HCT116 (cell line): Measurements from ENCODE around the gene SH3RF2. TPM values are rescaled to one million over a fixed set of nuclear protein-coding genes. Genes with fewer than 3 reads are reported as not detected.

Source experiments
- ATAC-seq: fragments of 200-7000 bp; cut with Tn5 transposase; 2 replicates; pipeline ENCODE4 v1.9.1; 2020; ENCODE audit warnings: mild to moderate bottlenecking, moderate library complexity
- BruUV-seq: library from RNA; stranded (reverse); fragments of 400-500 nt; replicated peaks from 2 replicates; lab custom pipeline; 2021; lab: Mats Ljungman, UMichigan
- CTCF ChIA-PET: fragments of 300-600 bp; sonication (Branson Sonifier 250); formaldehyde crosslinking; loops from one replicate; lab custom pipeline; 2021; ENCODE audit warnings: antibody characterized with exemption; lab: Charles Lee
- POLR2A ChIA-PET: fragments of 300-600, 350-600 bp; sonication (Branson Sonifier 250); formaldehyde crosslinking; loops from one replicate; lab custom pipeline; 2021; ENCODE audit warnings: antibody characterized with exemption; lab: Charles Lee
- RAD21 ChIA-PET, 2 experiments: fragments of 300-600 bp; sonication (Branson Sonifier 250); formaldehyde crosslinking; loops; one replicate each; lab custom pipeline; 2023; ENCODE audit warnings: low total read pairs in 2 of 2; ENCODE audit not compliant: uncharacterized antibody in 2 of 2, unreplicated experiment in 2 of 2, low non-redundant PET in 1 of 2; lab: Charles Lee
- DNase-seq: peaks from one replicate; pipeline ENCODE4 v3.0.0-alpha.2; 2010; ENCODE audit warnings: low read depth, low spot score
- H2AFZ ChIP-seq: fragments of 200-600 bp; shearing (Covaris generic), sonication (generic); 2 replicates; pipeline ENCODE4 v1.6.1; 2017; ENCODE audit warnings: low read depth, mixed run types, mixed read lengths, antibody characterized with exemption, low read length; ENCODE audit not compliant: poor library complexity, severe bottlenecking
- H3K27ac ChIP-seq: 2 replicates; pipeline ENCODE4 v1.5.1; 2012; ENCODE audit warnings: low read depth, low read length
- H3K27me3 ChIP-seq: fragments of 200-600 bp; sonication (generic); 2 replicates; pipeline ENCODE4 v1.6.1; 2016; ENCODE audit warnings: mixed run types, low read length, mixed read lengths; ENCODE audit not compliant: insufficient read depth
- H3K36me3 ChIP-seq, 2 experiments: fragments of 200-500 bp in 1 of 2; fragments of 200-600 bp in 1 of 2; sonication (Bioruptor generic) in 1 of 2; sonication (generic) in 1 of 2; 2 replicates each; pipeline versions ENCODE4 v1.5.1 to v1.6.1; 2014 to 2016; ENCODE audit warnings: low read length in 2 of 2, inconsistent platforms in 1 of 2, mixed read lengths in 1 of 2, mixed run types in 1 of 2; ENCODE audit not compliant: insufficient read depth in 2 of 2, control insufficient read depth in 1 of 2
- H3K4me1 ChIP-seq, 2 experiments: fragments of 200-600 bp in 1 of 2; sonication (generic) in 1 of 2; 2 replicates each; pipeline versions ENCODE4 v1.5.1 to v1.6.1; 2012 to 2017; ENCODE audit warnings: low read length in 2 of 2, inconsistent platforms in 1 of 2, mild to moderate bottlenecking in 1 of 2, mixed read lengths in 1 of 2, mixed run types in 1 of 2, moderate library complexity in 1 of 2; ENCODE audit not compliant: insufficient read depth in 2 of 2, control insufficient read depth in 1 of 2
- H3K4me2 ChIP-seq: fragments of 200-600 bp; sonication (generic); 2 replicates; pipeline ENCODE4 v1.6.1; 2017; ENCODE audit warnings: mixed run types, low read length, mixed read lengths
- H3K4me3 ChIP-seq, 2 experiments: fragments of 200-600 bp in 1 of 2; sonication (generic) in 1 of 2; replicated peaks in 1 of 2; 2 replicates each; pipeline ENCODE4 v1.5.1; 2011 to 2016; ENCODE audit warnings: low read length in 2 of 2, control low read depth in 1 of 2, low read depth in 1 of 2, mild to moderate bottlenecking in 1 of 2, mixed read lengths in 1 of 2, mixed run types in 1 of 2
- H3K79me2 ChIP-seq: fragments of 200-600 bp; sonication (generic); 2 replicates; pipeline ENCODE4 v1.6.1; 2017; ENCODE audit warnings: mild to moderate bottlenecking, mixed run types, low read length, moderate library complexity, mixed read lengths; ENCODE audit not compliant: insufficient read depth
- H3K9ac ChIP-seq: fragments of 200-600 bp; sonication (generic); 2 replicates; pipeline ENCODE4 v1.6.1; 2016; ENCODE audit warnings: low read length, mixed read lengths
- H3K9me2 ChIP-seq: fragments of 200-600 bp; sonication (generic), shearing (Covaris generic); 2 replicates; pipeline ENCODE4 v1.6.1; 2017; ENCODE audit warnings: mixed run types, mild to moderate bottlenecking, moderate library complexity; ENCODE audit not compliant: insufficient read depth
- H3K9me3 ChIP-seq, 2 experiments: fragments of 200-500 bp in 1 of 2; fragments of 200-600 bp in 1 of 2; sonication (Bioruptor generic) in 1 of 2; sonication (generic) in 1 of 2; 2 replicates each; pipeline ENCODE4 v1.6.1; 2014 to 2017; ENCODE audit warnings: low read length in 2 of 2, mixed read lengths in 2 of 2, inconsistent platforms in 1 of 2, low read depth in 1 of 2, mild to moderate bottlenecking in 1 of 2, mixed run types in 1 of 2, moderate library complexity in 1 of 2; ENCODE audit not compliant: control insufficient read depth in 1 of 2, insufficient read depth in 1 of 2
- H4K20me1 ChIP-seq: fragments of 200-600 bp; sonication (generic), shearing (Covaris generic); 2 replicates; pipeline ENCODE4 v1.6.1; 2017; ENCODE audit warnings: mixed run types, mild to moderate bottlenecking, moderate library complexity; ENCODE audit not compliant: insufficient read depth
- CTCF ChIP-seq, 3 experiments: fragments of 200-600 bp in 1 of 3; sonication (generic) in 1 of 3; IDR thresholded peaks in 2 of 3; conservative IDR thresholded peaks in 1 of 3; 2 replicates each; pipeline ENCODE4 v1.5.1; 2012 to 2017; ENCODE audit warnings: low read depth in 2 of 3, low read length in 2 of 3, antibody characterized with exemption in 1 of 3, borderline replicate concordance in 1 of 3, control low read depth in 1 of 3, mild to moderate bottlenecking in 1 of 3, mixed read lengths in 1 of 3, mixed run types in 1 of 3, moderate library complexity in 1 of 3; ENCODE audit not compliant: insufficient read depth in 1 of 3
- SP1 ChIP-seq: IDR thresholded peaks from 2 replicates; pipeline ENCODE4 v1.6.1; 2012; ENCODE audit warnings: low read depth
- ZBTB33 ChIP-seq: IDR thresholded peaks from 2 replicates; pipeline ENCODE4 v1.6.1; 2011; ENCODE audit warnings: mild to moderate bottlenecking, low read length, moderate library complexity; ENCODE audit not compliant: insufficient replicate concordance; ENCODE audit errors: extremely low read depth
- ZFX ChIP-seq: fragments of 450-650 bp; IDR thresholded peaks from 2 replicates; pipeline ENCODE4 v1.6.1; 2017
- intact Hi-C: fragments of 100-400 bp; cut with micrococcal nuclease; formaldehyde crosslinking; loops from 2 replicates; pipeline ENCODE4 v1.10.0; 2022
- total RNA-seq: library from RNA; stranded (reverse); gene quantifications from one replicate; pipeline ENCODE4 v1.2.1, GENCODE V29; 2021; ENCODE audit not compliant: unreplicated experiment

SH3RF2 gene
- total RNA-seq, 1 experiment from 2014 or later: 14.3 TPM

- no peak for DNase-seq
Measured at GRCh38 chr5:145979270-145980223, 43.2 kb downstream of the SH3RF2 start.

More at GRCh38 chr5:145979270-145980223, 43.2 kb downstream of the SH3RF2 start:
- H3K27me3 ChIP-seq: no peaks in the 10 kb centered on the region
- H3K27ac ChIP-seq: peak overlapping the region; percentile 41
- H4K20me1 ChIP-seq: no peaks in the 10 kb centered on the region; the same call in 1 of the 2 replicates
- no TSS peak for BruUV-seq
- peak overlapping the region; percentile 25; the same call in 1 of the 2 replicates for H3K9ac ChIP-seq
- no peak overlapping the region for H2AFZ ChIP-seq
- POLR2A ChIA-PET: interaction anchor here (1.5 kb wide), 1 partner anchor 92 kb away, joined by 3 read pairs; no protein-coding TSS in a partner anchor
- CTCF ChIA-PET: interaction anchor here (1.0 to 2.0 kb wide), 2 partner anchors 40 to 282 kb away, joined by 3 to 4 read pairs; no protein-coding TSS in a partner anchor
- TF ChIP-seq ZBTB33 (no peak), ZFX (no peak), SP1 (no peak; the same call in 1 of the 2 replicates), CTCF (IDR thresholded peaks at IDR 0.05 in 2 of 3, conservative IDR thresholded peaks at IDR 0.05 in 1 of 3; ENCODE audit: borderline replicate concordance in 1 of 3, insufficient read depth in 1 of 3, low read depth in 2 of 3, low read length in 2 of 3) (no peak)
- H3K9me2 ChIP-seq: no peaks in the 10 kb centered on the region
- no peaks in the 10 kb centered on the region for H3K79me2 ChIP-seq
- intact Hi-C loops: loop anchor here (5.0 kb wide), 1 partner anchor 72 kb away; no protein-coding TSS in a partner anchor
- peak overlapping the region; percentile 65 for H3K4me2 ChIP-seq
- no peak overlapping the region for H3K4me3 ChIP-seq
- no peaks in the 10 kb centered on the region for H3K36me3 ChIP-seq
- ATAC-seq: no peak
- RAD21 ChIA-PET: no interaction called here
- H3K4me1 ChIP-seq: peaks cover 77 to 84% of the 10 kb centered on the region in 2 experiments
- H3K9me3 ChIP-seq: no peaks in the 10 kb centered on the region
